ENCODE measurements around the gene MOSMO.
"Not testable (repeated sequence)": the region's sequence is repeated elsewhere in the genome, so short reads cannot be mapped to it uniquely, and the experiment has no call there.

The MOSMO gene

DNA sequence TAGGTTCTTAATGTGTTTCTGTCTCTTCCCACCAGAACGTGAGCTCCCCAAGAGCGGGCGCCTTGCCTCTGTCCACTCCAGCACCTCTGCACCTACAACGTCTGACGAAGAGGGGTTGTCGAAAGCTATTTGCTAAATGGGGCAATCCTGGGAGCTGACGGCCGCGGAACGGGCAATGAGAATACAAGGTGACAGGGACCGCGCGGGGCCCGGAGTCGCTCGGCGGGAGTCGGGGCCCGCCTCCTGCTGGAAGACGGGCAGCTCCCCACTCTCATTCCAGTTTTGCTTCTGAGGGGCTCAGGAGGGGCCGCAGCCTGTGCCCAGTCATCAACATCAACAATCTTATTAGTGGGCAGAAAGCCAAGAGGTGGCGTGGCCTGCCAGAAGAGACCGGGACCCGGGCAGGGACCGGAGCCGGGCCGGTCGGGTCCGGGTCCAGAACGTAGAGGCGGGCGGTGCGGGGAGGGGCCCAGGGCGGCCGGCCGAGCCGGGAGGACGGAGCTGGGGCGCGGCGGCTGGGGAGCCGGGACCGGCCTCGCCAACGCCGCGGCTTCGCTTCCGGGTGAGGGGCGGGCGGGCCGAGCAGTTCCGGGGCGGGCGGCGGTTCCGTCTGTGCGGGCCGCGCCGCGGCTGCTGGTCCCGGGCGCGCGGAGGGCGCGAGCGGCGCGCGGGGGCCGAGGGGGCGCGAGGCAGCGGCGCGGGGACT is at the start of gene MOSMO:
Gene MOSMO (plus strand): TSS at position 603 of the 706 bp plus-strand sequence. CDS start 191 bp downstream, outside the sequence.
- peak; percentile 71 to 81 for DNase-seq

GRCh38 chr16:21959050-21959449 is 48.9 kb upstream of the MOSMO start:
- DNase-seq: no peak

DNA sequence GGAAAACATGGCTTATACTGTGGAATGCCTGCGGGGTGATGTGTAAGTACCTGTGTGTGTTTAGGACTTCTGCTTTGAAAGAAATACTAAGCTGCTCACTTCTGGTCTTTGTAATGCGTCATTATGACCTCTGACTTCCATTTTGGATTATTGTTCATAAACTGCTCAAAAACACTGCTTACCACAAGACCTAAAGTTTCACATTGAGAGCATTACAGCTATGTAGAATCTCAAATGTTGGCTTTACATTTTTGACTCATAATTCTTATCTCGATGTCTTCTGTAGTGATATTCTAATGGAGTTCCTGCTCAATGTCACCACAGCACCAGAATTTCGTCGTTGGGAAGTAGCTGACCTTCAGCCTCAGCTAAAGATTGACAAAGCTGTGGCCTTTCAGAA is 45.4 kb upstream of the MOSMO start:
- no peak for DNase-seq

DNA sequence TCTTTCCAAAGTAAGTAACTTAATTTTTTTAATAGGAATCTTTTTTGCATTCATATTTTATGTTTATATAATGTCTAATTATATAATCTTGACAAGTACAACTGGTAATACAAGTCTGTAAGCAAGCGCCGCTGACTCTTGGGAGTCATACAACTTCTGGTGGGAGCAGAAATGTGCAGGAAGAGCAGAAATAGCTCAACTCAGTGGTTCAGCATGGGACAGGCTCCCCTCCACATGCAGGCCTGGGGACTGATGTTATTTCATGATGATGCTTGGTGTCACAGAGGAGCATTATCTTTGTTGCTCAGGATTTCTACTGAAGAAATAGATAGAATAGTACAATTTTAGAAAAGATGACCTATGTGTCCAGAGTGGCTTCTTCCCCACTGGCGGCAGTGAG is 44.0 kb upstream of the MOSMO start:
- DNase-seq: no peak

DNA sequence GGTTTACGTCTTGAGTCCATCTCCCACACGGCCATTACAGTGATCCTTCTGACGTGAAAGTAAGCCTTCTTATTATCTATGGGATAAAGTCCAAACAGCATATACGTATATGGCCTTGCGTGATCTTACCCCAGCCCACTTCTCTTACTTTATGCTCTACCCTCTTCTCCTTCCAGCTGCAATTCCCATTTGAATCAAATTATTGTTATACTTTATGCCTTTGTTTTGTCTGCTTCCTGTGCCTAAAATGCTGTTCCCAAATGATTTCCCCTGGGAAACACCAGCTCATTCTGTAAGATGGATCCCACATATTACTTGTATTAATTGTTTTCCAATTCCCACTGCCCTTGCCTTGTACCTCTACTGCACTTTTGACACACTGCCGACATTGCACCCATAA is 43.6 kb upstream of the MOSMO start:
- DNase-seq: no peak

DNA sequence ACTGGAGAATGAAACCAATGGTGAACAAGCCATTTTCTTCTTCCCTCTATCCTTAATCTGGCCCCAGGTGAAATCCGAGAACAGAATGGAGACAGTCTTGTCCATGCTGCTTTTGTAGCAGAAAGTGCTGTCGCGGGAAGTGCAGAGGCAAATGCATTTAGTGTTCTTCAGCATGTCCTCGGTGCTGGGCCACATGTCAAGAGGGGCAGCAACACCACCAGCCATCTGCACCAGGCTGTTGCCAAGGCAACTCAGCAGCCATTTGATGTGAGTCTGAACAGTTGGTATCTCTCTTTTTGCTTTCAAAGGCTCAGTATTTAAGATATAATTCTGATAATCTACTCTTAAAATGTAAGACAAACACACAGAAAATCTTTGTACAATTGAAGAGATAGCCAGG is 36.1 kb upstream of the MOSMO start:
- no peak for DNase-seq

- no peak for DNase-seq
Observed at GRCh38 chr16:21973945-21974344, 34.0 kb upstream of the MOSMO start.

- DNase-seq: no peak
Observed at GRCh38 chr16:21980032-21980431, 27.9 kb upstream of the MOSMO start.

- no peak for DNase-seq
Observed at GRCh38 chr16:21982108-21982507, 25.8 kb upstream of the MOSMO start.

DNA sequence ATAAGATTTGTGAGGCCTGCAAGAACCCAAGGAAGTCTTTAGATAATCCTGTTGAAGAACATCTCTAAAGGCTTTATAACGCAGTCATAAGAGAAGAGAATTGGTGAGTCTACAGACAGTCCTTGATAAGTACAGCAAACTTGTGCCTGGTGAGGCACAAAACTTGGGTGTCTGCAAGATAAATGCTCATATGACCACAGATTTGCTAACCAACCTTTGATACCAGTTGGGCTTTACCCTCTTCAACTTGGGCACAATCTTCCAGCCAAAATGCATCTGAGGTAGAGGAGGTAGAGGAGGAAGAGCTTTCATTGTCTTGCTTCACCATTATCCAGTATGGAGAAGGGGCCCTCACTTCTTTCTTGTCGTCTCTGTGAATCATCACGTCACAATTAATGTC is 23.8 kb upstream of the MOSMO start:
- DNase-seq: no peak

DNA sequence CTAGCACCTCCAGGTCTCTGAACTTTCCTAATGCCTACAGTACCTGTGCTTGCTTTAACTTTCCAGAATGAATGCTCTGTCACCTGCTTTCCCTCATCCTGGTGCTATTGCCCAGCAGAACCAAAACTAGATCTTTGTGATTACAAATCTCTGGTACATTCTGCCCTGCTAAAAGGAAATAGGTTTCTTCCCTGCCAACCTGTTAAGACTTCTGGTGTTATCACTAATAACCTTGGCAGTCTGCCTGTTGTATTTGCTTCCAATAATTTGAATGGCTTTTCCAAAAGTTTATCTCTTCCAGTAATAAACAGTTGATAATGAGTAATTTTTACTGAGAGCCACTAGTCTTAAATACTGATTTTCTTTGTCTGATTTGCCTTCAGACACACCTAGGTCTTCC is 22.4 kb upstream of the MOSMO start:
- no peak for DNase-seq

- DNase-seq: no peak
Observed at GRCh38 chr16:21986692-21987246, 21.1 kb upstream of the MOSMO start.

GRCh38 chr16:21987498-21987897 is 20.4 kb upstream of the MOSMO start:
- no peak for DNase-seq

DNA sequence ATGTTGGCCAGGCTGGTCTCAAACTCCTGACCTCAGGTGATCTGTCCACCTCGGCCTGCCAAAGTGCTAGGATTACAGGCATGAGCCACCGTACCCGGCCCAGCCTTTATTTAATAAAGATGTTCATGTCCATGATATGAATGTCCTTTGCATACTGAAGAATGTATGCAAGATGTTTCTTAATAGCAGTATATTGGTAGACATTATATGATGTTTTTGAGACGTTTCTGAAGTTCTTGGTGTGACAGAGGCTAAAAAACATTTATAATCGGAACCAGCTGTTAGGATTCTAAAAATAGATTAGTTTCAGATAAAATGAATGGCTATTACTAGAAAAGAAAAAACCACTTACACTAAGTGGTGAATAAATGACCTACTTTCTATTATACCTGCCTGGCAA is 18.8 kb upstream of the MOSMO start:
- no peak for DNase-seq

GRCh38 chr16:21989751-21990150 is 18.2 kb upstream of the MOSMO start:
- no peak for DNase-seq

- DNase-seq: no peak
Observed at GRCh38 chr16:21990381-21990944, 17.4 kb upstream of the MOSMO start.

DNA sequence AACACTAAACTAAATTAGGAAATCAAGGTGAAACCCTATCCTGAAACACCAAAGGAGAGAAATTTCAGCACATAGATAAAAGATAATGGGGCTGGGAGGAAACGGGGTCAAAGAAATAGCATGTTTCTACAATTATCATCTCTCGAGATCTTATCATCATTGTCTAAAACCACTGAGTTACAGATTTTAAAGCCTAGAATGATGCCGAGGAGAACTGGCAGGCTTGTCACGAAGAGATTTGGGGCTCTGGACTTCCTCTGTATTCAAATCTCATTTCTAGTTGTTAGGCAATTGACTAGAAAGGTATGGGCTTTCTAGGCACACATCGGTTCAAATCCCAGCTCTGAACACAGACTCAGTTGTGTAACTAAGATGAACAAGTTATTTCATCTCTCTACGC is 16.3 kb upstream of the MOSMO start:
- DNase-seq: no peak

- no peak for DNase-seq
Observed at GRCh38 chr16:21994856-21995465, 12.9 kb upstream of the MOSMO start.

GRCh38 chr16:21996923-21997696 is 10.8 kb upstream of the MOSMO start:
- DNase-seq: no peak

GRCh38 chr16:21997697-21998480 is 10.0 kb upstream of the MOSMO start:
- DNase-seq: no peak

DNA sequence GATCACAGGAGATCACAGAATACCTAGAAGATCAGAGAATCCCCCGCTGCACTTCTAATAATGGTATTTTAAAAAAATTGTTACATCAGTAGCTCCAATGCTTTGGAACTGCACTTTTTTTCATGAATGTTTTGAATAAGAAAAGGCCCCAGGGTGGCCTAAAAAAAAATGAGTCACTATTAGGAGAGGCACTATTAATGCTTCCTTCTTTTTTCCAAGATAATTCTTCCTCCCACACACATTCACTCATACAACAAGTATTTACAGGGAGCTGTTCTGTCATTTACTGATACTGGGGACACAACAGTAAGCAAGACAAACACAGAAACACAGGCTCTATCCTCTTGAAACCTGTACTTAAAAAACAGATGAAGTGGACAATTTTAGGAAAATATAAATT is 6.3 kb upstream of the MOSMO start:
- DNase-seq: no peak

GRCh38 chr16:22002047-22002446 is 5.9 kb upstream of the MOSMO start:
- DNase-seq: not testable (repeated sequence)

GRCh38 chr16:22003195-22003594 is 4.7 kb upstream of the MOSMO start:
- no peak for DNase-seq
